ENCODE results near the gene GPRASP3.
"Not testable (repeated sequence)": the region's sequence is repeated elsewhere in the genome, so short reads cannot be mapped to it uniquely, and the experiment has no call there.

GPRASP3 gene

GRCh38 chrX:102720237-102721168, at the start of gene GPRASP3:
Gene GPRASP3, plus strand, starts transcription at chrX:102720743. Its CDS starts 28,253 bp downstream, at chrX:102748996.
- no peak for TF ChIP-seq CTCF (conservative IDR thresholded peaks at IDR 0.05; ENCODE audit: low read length)
- H3K4me3 ChIP-seq (ENCODE audit: low read length), result peak within 1 kb of the TSS; percentile 72
- peak; percentile 71 for DNase-seq (ENCODE audit: low read depth)

GRCh38 chrX:102672856-102673255, 47.7 kb upstream of the GPRASP3 start:
- DNase-seq (ENCODE audit: low read depth), result no peak
- TF ChIP-seq CTCF (conservative IDR thresholded peaks at IDR 0.05; ENCODE audit: low read length), result no peak
- no peak overlapping the region for H3K4me3 ChIP-seq (ENCODE audit: low read length)

- DNase-seq (ENCODE audit: low read depth); H3K4me3 ChIP-seq (ENCODE audit: low read length): not testable (repeated sequence)
These were observed 43.1 kb upstream of the GPRASP3 start for GRCh38 chrX:102677479-102677878.

- H3K4me3 ChIP-seq (ENCODE audit: low read length), result no peak overlapping the region
- no peak for TF ChIP-seq CTCF (conservative IDR thresholded peaks at IDR 0.05; ENCODE audit: low read length)
- DNase-seq (ENCODE audit: low read depth), result no peak
These were observed 35.6 kb upstream of the GPRASP3 start for GRCh38 chrX:102684772-102685520.

- no peak for TF ChIP-seq CTCF (conservative IDR thresholded peaks at IDR 0.05; ENCODE audit: low read length)
These were observed 25.8 kb upstream of the GPRASP3 start for GRCh38 chrX:102694749-102695148.

GRCh38 chrX:102696306-102696705, 24.2 kb upstream of the GPRASP3 start:
- no peak overlapping the region for H3K4me3 ChIP-seq (ENCODE audit: low read length)
- DNase-seq (ENCODE audit: low read depth), result no peak
- no peak for TF ChIP-seq CTCF (conservative IDR thresholded peaks at IDR 0.05; ENCODE audit: low read length)

More at GRCh38 chrX:102694749-102695148, 25.8 kb upstream of the GPRASP3 start:
- DNase-seq (ENCODE audit: low read depth), result no peak
- H3K4me3 ChIP-seq (ENCODE audit: low read length), result no peak overlapping the region

- no peak overlapping the region for H3K4me3 ChIP-seq (ENCODE audit: low read length)
- no peak; the same call in 1 of the 2 replicates for TF ChIP-seq CTCF (conservative IDR thresholded peaks at IDR 0.05; ENCODE audit: low read length)
- peak; percentile 61 for DNase-seq (ENCODE audit: low read depth)
These were observed 23.0 kb upstream of the GPRASP3 start for GRCh38 chrX:102697494-102697893.

Data from AG10803 (cell line).